DND-41 (cell line): ENCODE data around the gene SYNE4.

Experiments
- ATAC-seq: fragments of 200-7000 bp; cut with Tn5 transposase; 3 replicates; pipeline ENCODE4 v1.9.1; 2021; ENCODE audit warnings: low read depth; ENCODE audit not compliant: insufficient read depth
- DNase-seq: peaks from one replicate; pipeline ENCODE4 v3.0.0-alpha.2; 2020
- H2AFZ ChIP-seq: 2 replicates; pipeline ENCODE4 v1.6.0; 2012; ENCODE audit warnings: low read depth, low read length
- H3K27ac ChIP-seq: 2 replicates; pipeline ENCODE4 v1.5.1; 2012; ENCODE audit warnings: low read length, inconsistent platforms
- H3K27me3 ChIP-seq: fragments of 200-600 bp; sonication (generic); 2 replicates; pipeline ENCODE4 v1.6.0; 2012; ENCODE audit warnings: low read length, mild to moderate bottlenecking, inconsistent platforms; ENCODE audit not compliant: insufficient read depth, poor library complexity
- H3K36me3 ChIP-seq: 2 replicates; pipeline ENCODE4 v1.5.1; 2012; ENCODE audit warnings: low read length, inconsistent platforms; ENCODE audit not compliant: insufficient read depth
- H3K4me1 ChIP-seq: 2 replicates; pipeline ENCODE4 v1.5.1; 2012; ENCODE audit warnings: mild to moderate bottlenecking, low read length; ENCODE audit not compliant: insufficient read depth
- H3K4me2 ChIP-seq: 2 replicates; pipeline ENCODE4 v1.6.0; 2012; ENCODE audit warnings: mild to moderate bottlenecking, moderate library complexity, low read length, inconsistent platforms; ENCODE audit not compliant: insufficient read depth
- H3K4me3 ChIP-seq, 2 experiments: fragments of 200-600 bp in 1 of 2; shearing (Covaris generic) in 1 of 2; 2 replicates each; pipeline ENCODE4 v1.5.1; 2012 to 2016; ENCODE audit warnings: inconsistent platforms in 2 of 2, low read length in 2 of 2, mild to moderate bottlenecking in 2 of 2, low read depth in 1 of 2, moderate library complexity in 1 of 2
- H3K79me2 ChIP-seq: 2 replicates; pipeline ENCODE4 v1.6.0; 2012; ENCODE audit warnings: low read length, inconsistent platforms; ENCODE audit not compliant: insufficient read depth
- H3K9ac ChIP-seq: 2 replicates; pipeline ENCODE4 v1.6.0; 2012; ENCODE audit warnings: low read depth, mild to moderate bottlenecking, inconsistent platforms, low read length, moderate library complexity
- H3K9me3 ChIP-seq: 2 replicates; pipeline ENCODE4 v1.5.1; 2012; ENCODE audit warnings: low read length, moderate library complexity, mild to moderate bottlenecking, inconsistent platforms; ENCODE audit not compliant: insufficient read depth, severe bottlenecking
- H4K20me1 ChIP-seq: 2 replicates; pipeline ENCODE4 v1.6.0; 2012; ENCODE audit warnings: low read length; ENCODE audit not compliant: insufficient read depth
- EZH2 ChIP-seq: IDR thresholded peaks from 3 replicates; pipeline ENCODE4 v1.6.1; 2012; ENCODE audit warnings: borderline replicate concordance, low read depth, mild to moderate bottlenecking, moderate library complexity, low read length, inconsistent platforms; ENCODE audit not compliant: severe bottlenecking
- TF ChIP-seq, protein P1 (sequence below): IDR thresholded peaks from 2 replicates; pipeline ENCODE4 v1.5.1; 2012; ENCODE audit warnings: borderline replicate concordance, low read length, moderate library complexity, mild to moderate bottlenecking; ENCODE audit not compliant: poor library complexity, severe bottlenecking; ENCODE audit errors: extremely low read depth

Gene SYNE4

DNA sequence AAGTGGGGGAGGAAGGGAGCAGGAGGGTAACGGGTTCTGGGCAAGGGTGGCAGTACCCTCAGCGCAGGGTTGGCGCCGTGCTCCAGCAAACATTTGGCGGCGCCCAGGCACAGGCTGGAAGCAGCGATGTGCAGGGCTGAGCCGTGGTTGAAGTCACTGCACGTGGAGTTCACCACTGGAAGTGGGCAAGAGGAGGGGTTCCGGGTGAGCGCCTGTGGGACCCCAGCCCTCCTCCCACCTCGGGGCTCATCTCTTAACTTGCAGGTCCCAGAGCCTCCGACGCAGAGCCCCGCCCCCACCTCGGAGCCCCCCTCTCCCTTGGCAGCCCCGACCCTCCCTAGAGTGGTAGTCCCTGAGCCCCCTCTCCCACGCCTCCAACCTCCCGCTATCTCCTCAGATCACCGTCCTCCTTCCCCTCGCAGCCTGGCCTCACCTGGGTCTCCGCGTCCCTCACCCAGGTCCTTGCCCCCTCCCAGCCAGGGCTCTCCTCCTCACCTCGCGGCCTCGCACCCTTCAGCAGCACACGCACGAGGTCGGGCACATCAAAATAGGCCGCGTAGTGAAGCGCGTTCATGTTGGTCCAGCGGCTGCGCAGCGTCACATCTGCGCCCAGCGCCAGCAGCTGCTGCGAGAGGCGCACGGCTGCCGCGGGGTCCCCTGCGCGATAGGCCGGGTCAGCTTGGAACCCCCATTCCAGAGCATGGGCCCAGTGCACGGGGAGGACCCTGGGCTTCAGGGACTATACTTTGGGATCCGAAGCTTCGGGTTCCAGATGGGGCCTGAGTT lies 17.7 kb upstream of the SYNE4 start:
- no peak overlapping the region for H3K4me3 ChIP-seq
- no peak overlapping the region for H3K27ac ChIP-seq
- no peaks in the 10 kb centered on the region for H3K79me2 ChIP-seq
- no peaks in the 10 kb centered on the region for H3K27me3 ChIP-seq
- ATAC-seq (no peak), DNase-seq (no peak)
- H3K4me2 ChIP-seq: no peak overlapping the region
- no peak overlapping the region for H3K9ac ChIP-seq
- peaks cover 59% of the 10 kb centered on the region for H3K36me3 ChIP-seq
- no peak for TF ChIP-seq EZH2
- TF ChIP-seq, protein P1, sequence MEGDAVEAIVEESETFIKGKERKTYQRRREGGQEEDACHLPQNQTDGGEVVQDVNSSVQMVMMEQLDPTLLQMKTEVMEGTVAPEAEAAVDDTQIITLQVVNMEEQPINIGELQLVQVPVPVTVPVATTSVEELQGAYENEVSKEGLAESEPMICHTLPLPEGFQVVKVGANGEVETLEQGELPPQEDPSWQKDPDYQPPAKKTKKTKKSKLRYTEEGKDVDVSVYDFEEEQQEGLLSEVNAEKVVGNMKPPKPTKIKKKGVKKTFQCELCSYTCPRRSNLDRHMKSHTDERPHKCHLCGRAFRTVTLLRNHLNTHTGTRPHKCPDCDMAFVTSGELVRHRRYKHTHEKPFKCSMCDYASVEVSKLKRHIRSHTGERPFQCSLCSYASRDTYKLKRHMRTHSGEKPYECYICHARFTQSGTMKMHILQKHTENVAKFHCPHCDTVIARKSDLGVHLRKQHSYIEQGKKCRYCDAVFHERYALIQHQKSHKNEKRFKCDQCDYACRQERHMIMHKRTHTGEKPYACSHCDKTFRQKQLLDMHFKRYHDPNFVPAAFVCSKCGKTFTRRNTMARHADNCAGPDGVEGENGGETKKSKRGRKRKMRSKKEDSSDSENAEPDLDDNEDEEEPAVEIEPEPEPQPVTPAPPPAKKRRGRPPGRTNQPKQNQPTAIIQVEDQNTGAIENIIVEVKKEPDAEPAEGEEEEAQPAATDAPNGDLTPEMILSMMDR: no peak
- no peaks in the 10 kb centered on the region for H3K9me3 ChIP-seq
- H3K4me1 ChIP-seq: no peaks in the 10 kb centered on the region
- no peak overlapping the region for H2AFZ ChIP-seq
- no peaks in the 10 kb centered on the region; the same call in 1 of the 2 replicates for H4K20me1 ChIP-seq

DNA sequence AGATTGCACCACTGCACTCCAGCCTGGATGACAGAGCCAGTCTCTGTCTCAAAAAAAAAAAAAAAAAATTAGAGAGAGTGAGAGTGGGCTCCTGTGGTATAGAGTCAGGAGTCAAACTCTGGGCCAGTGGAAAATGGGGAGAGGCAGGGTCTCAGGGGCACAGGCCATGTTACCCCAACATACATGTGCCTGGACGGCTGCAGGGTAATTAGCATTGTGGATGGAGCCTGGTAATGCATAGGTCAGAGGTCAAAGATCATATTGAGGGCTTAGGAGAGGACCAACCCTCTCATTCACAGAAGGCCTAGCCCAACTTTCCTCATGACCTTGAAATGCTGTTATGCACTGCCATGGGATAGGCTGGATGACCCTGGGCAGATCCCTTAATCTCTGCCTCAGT lies 16.9 kb upstream of the SYNE4 start:
- TF ChIP-seq, protein P1: no peak
- no peak for TF ChIP-seq EZH2
- Histone ChIP-seq H3K79me2 (no peaks in the 10 kb centered on the region), H3K9ac (no peak overlapping the region), H3K4me1 (no peaks in the 10 kb centered on the region), H3K9me3 (no peaks in the 10 kb centered on the region), H3K27me3 (no peaks in the 10 kb centered on the region), H3K4me2 (no peak overlapping the region), H2AFZ (no peak overlapping the region), H3K36me3 (peaks cover 66% of the 10 kb centered on the region), H3K4me3 (no peak overlapping the region), H3K27ac (no peak overlapping the region), H4K20me1 (no peaks in the 10 kb centered on the region; the same call in 1 of the 2 replicates)
- no peak for DNase-seq
- ATAC-seq: no peak

DNA sequence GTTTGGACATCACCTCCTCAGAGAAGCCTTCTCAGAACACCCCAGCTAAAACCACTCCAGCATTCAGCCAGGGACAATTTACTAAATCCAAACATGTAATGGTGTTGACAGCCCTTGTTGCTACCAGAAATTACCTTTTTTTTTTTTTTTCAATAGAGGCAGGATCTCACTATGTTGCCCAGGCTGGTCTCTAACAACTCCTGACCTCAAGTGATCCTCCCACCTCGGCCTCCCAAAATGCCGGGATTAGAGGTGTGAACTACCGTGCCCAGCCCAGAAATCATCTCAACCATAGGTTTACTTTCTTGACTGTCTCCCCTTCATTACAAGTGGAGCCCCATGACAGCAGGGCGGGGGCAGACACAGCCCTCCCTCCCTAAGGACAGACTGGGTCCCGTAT lies 14.8 kb upstream of the SYNE4 start:
- TF ChIP-seq EZH2: no peak
- TF ChIP-seq, protein P1: no peak
- no peaks in the 10 kb centered on the region for H3K4me1 ChIP-seq
- H3K9ac ChIP-seq: no peak overlapping the region
- no peak overlapping the region for H3K4me3 ChIP-seq
- peaks cover 63% of the 10 kb centered on the region for H3K36me3 ChIP-seq
- H3K4me2 ChIP-seq: no peak overlapping the region
- no peaks in the 10 kb centered on the region; the same call in 1 of the 2 replicates for H4K20me1 ChIP-seq
- no peaks in the 10 kb centered on the region for H3K27me3 ChIP-seq
- H3K27ac ChIP-seq: no peak overlapping the region
- ATAC-seq: no peak
- H2AFZ ChIP-seq: no peak overlapping the region
- no peaks in the 10 kb centered on the region for H3K9me3 ChIP-seq
- DNase-seq: no peak
- H3K79me2 ChIP-seq: no peaks in the 10 kb centered on the region
